ENCODE measurements around the gene ADCY2.

The ADCY2 gene

DNA sequence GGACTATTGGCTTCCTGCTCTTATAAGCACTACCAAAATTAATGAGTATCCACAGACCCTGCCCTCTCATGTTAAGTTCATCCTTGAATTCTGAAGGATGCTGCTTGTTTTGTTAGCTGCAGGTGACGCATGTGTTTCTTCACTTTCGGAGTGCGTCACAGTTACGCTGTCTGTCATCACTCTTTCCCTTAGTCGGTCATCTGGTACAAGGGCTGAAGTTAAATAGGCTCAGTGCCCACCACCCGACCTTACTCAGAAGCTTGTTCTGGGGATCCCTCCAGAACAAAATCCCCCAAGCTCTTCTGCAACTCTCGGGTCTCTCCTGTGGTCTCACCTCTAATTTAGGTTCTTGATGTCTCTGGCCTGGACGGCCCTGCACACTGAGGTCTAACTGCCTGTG lies 51.0 kb downstream of the ADCY2 start:
- no peak for DNase-seq

DNA sequence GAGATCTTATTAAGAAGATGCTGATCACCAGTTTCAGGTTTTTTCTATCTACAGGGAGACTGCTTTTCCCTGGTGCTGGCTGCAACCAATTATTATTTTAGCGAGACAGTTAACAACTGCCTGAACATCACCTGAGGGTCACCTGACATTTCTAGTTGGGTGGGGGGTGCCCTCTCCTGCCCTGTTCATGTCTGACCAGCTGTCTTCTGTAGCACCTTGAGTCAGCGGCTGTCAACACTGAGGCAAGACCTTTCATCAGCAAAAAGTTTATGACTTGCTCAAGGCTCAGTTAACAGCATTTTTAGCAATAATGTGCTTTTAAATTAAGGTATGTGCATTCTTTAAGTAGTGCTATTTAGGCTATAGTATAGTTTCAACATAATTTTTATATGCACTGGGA lies 58.0 kb downstream of the ADCY2 start:
- DNase-seq: no peak

DNA sequence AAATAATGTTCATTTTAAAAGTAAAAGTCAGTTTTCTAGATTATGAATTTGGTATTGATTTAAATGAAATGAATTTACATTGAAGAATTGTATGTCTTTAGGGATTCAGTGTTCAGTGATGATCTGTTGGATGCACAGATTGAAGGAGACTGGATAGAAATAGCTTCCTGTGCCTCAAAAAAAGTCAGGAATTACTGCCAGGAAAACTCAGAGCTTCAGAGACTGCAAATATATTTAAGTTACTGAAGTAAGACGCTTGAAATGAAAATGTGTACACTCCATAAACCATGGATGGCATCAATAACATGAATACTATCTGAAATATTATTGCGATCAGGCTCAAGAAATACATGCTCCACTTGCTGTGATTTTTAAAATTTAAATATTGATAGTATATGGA lies 60.3 kb downstream of the ADCY2 start:
- DNase-seq: no peak

DNA sequence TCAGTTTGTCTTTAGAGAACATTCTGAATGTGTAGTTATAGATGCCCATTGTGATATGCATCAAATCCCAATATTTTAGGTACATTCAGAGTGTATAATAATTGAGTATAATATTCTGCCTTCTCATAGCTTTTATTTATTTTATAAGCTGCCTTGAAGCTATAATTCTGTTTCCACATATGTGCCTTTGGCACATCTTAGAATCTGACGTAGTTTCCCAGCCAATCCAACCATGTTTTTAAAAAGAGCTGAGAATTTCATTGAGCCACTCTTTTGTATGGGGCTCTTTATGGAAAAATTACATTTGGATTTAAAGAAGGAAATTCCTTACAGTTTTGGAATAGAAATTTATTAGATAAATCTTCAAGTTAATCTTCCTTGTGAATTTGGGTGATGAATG lies 65.4 kb downstream of the ADCY2 start:
- DNase-seq: no peak

DNA sequence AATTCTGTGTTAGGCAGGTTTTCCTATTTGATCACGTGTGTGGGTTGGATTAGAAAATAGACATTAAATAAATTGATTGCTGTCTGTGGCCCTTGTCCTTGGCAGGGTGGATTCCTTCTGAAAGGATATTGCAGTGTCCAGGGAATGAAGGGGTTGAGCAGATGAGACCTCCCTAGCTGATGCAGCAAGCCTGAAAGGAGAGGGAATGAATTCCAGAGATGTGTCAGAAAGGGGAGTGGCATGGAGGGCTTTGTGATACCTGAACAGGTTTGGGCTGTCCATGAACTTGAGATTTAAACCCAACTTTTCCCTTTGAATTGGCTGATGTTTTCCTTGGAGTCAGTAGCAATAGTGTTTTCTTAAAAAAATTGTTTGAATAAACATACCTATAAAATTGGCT lies 66.8 kb downstream of the ADCY2 start:
- no peak for DNase-seq

DNA sequence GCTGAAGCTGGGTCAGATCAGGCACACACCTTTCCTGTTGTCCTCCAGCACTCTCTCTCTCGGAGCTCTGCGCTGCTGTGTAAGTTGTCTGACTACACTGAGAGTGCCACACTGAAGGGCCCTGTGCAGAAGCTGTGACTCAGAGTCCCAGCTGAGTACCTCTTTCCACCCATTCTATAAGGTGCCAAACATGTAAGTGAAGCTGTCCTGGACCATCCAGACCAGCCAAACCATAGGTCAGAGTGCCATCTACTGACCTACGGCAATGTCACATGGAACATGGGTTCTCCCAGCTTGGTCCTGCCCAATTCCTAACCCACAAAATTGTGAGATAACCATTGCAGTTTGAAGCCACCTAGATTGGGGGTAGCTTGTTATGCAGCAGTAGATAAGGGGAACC lies 68.2 kb downstream of the ADCY2 start:
- DNase-seq: no peak

DNA sequence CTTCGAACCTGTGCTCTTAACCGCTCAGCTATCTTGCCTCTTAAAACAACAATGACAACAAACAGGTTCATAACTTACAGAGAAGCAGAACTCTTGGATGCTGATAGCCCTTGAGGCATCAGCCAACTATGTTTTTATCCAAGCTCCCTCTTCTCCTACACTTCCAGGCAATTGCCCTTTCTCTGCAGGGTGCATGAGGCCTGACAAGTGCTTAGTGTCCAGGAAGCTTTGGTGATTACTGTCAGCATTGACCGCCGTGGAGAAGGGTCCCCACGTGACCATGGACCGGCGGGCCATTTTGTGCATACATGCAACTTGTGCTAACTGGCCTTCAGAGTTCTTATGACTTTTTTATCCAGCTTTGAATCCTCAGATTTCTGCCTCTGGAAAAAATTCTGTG lies 71.2 kb downstream of the ADCY2 start:
- no peak for DNase-seq

DNA sequence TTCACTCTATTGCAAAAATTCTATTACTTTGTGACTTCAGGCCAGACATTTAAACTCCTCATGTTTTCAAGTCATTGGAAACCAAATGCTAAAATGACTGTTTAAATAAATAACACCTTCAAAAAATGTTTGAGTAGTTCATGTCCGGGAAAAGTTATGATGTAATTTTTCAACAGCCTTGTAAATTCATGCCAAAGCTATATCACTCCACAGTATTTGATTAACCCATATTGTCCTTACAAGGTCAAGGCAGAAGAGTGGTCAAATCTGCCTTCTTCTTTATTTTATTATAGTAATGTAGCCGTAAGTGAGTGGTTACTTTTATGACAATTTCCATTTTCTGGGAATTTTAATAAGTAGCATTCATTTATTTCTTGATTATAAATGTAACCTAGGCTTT lies 72.8 kb downstream of the ADCY2 start:
- DNase-seq: no peak

DNA sequence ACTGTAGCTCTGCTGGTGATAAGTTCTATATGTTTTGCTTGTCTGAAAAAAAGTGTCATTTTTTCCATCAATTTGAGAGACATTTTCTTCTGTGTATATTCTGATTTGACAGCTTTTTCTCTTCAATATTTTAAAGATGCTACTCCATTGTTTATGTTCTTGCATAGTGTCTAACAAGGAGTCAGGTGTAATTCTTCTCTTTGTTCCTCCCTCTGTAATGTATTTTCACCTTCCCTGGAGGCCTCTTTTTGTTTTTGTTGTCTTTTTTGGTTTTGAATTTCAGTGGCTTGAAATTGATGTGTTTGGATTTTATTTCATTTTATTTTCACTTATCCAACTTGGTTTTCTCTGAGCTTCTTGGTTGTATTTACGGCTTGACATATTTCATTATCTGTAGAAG lies 75.8 kb downstream of the ADCY2 start:
- DNase-seq: no peak

DNA sequence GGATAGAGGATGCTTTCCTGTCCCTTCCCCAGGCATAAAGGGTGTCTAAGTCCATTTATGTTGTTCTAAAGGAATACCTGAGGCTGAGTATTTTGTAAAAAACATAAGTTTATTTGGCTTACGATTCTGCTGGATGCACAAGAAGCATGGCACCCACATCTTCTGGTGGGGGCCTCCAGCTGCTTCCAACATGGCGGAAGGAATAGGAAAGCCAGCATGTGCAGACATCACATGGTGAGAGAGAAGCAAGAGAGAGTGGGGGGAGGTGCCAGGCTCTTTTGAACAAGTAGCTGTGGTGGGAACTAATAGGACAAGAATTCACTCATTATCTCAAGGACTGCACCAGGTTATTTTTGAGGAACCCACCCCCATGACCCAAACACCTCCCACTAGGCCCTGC lies 77.2 kb downstream of the ADCY2 start:
- no peak for DNase-seq

DNA sequence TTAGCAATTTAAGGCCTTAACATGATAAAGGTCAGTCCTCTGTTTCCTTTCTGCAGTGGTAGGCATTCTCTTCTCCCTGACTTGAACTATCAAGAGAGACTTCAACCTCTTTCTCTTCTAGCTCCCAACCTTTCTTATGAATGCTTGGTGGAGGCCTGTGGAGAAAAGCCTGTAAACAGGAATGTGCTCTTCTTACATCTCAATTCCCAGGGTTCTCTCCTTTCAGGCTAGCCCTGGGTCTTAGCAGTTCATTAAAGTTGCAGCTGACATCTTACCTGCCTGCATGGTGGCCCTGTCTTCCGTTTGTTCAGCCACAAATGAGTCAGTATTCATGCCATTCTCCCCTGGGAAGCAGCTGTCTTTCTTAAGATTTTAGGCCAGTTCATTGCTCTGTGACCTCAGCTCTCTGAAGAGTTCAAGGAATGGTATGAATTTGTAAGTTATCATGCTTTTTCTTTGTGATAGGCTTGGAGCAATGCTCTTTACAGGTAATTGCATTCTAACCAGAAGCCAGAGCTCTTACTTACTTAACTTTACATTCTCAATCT lies 77.8 kb downstream of the ADCY2 start:
- no peak for DNase-seq

DNA sequence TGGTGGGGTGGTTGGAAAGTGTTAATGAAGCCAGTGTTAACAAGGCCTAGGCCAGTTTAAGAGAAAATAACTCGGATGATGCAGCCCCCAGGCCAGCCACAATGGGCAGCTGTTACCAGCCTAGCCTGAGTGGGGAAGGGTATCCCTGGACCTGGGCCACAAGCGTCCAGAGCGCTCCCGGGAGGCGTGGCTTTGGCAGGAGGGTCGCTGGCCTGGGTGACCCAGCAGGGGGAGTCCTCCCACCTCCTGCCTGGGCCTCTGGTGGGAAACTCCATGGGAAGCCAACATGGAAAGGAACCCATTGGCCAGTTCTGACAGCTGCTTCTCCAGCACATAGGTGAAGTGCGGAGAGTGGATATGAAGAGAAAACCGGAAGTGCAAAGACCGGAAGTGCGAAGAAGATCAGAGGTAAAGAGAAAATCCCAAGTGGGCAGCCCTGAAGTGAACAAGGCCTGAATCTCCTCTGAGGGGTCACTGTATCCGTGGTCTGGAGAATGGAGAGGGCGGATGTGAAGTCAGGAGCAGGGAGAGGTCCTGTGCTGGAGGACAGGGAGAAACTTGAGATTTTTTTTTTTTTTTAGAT lies 79.0 kb downstream of the ADCY2 start:
- DNase-seq: no peak

DNA sequence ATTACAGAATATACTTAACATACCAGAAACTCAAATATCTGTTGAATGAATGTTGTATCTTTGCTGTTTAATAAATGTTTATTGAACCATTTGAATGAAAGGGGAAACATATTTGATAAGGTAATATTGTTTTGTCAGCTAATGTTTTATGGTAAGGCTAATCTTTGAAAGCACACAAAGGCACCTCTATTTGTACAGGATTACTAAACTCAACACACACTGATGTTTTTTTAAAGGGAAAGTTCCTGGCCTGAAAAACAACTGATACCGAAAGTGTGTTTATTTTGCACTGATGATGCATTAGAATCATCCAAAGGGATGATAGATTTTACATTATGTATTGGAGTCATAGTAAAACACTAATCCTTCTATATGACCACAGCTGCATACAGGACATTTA lies 82.5 kb downstream of the ADCY2 start:
- DNase-seq: no peak

DNA sequence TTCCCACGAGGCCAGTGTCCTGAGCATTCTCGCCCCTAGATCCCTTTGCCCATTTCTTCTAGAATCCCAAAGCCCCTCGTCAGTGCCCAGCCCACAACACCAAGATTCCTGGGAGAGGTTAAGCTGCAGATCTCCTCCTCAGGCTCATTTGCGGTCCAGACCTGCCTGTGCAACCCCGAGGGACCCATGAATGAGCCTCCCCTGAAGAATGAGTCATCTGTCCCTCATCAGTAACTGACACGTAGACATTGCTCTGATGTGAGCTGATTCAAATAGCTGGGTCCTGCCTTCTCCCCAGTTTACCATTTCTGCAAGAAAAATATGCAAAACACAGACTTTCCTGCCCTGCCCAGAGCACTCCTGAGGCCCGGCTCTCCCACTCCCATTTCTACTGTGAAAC lies 92.8 kb downstream of the ADCY2 start:
- DNase-seq: no peak

DNA sequence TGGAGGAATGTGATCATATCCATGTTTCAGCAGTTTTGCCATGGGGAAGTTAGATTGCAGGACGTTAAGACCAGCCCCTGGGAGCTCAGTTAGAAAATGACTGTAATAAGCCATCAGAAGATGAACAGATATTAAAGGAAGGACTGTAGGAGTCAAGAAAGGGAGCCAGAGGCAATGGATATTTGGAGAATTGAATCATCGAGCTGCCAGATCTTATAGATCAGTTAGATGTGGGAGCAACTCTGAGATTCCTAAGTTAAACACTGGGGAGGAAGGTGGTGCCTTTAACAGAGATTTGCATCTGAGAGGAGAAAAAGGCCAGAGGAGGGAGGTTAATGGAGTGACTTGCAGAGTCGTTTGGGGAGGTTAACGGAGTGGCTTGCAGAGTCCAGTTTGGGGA lies 96.4 kb downstream of the ADCY2 start:
- no peak for DNase-seq

DNA sequence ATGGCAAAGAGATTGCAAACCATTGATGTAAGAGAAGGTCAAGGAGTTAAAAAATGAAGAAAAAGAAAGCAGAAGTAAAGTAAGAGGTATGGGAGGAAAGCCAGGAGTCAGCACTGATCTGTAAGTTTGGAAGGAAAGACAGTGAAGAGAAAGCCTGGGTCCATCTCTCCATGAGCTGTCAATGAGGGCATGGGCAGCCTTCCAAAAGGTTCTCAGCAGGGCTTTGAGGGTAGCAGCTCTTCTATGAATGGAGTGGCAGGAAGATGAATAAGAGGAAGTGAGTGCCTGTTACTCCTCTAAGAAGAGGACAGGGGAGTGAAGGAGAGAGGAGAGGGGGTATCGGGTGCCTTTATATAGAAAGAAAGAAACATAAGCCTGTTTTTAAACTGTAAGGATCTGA lies 97.1 kb downstream of the ADCY2 start:
- no peak for DNase-seq

DNA sequence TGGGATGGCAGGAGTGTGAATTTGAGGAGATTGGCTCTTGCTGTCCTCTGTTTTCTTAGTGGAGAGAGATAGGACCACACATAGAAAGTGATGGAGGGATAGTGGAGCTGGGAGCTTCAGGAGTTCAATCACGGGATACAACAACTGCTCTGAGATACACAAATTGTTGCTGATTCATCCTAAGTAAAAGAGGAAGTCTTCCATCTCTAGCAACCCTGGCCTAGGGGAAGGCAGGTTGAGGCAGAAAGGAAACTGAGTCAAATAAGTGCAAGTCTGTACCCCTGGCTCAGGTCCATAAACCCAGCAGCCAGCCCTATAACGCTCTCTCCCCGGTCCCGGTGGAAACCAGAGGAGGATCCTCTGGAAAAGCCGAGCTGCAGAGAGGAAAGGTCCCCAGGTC lies 97.7 kb downstream of the ADCY2 start:
- no peak for DNase-seq

DNA sequence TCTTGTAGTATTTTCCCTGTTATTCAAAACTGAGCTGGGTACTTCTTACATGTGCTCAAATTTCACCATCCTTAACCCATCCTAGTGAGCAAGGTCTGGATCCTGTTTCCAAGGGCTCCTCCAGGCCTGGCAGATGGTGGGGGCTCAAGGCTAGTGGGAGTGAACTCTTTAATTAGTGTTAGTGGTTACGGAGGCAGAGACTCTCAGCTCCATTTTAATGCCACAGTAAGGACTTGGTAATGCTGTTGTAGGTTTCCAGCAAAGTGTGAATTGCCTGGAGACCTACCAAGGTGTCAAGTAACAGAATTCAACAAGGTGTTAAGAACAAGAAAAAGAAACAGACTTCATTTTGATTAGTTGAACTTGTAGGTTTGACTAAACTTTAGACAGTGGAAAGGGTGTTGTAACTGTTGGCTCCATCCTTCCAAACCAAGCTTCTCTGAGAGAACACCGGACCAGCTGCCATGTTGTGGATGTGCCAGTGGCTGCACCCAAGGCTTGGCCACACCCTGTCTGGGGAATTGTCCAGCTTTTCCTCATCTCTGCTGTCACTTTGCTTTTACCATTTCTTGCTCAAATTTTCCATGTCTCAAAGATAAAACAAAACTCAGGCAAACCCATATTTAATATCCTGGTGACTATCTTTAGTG lies 98.7 kb downstream of the ADCY2 start:
- no peak for DNase-seq

DNA sequence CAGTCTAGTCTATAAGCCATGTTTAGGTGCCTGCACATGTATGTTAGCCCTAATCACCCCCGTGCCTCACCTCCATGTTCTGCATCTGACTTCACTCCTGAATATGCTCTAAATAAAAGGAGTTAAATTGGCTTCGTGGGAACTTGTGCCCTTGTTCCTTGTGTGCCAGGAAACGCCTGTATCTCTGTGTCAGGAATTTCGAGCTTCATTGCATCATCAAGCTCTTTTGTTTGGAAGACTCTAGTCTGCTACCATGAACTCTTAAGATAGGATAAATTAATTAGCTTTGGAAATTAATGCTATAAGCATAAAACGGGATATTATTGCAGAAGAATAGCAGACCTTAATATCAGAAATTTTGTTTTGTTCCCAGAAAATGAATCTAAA lies 99.2 kb downstream of the ADCY2 start:
- DNase-seq: no peak

DNA sequence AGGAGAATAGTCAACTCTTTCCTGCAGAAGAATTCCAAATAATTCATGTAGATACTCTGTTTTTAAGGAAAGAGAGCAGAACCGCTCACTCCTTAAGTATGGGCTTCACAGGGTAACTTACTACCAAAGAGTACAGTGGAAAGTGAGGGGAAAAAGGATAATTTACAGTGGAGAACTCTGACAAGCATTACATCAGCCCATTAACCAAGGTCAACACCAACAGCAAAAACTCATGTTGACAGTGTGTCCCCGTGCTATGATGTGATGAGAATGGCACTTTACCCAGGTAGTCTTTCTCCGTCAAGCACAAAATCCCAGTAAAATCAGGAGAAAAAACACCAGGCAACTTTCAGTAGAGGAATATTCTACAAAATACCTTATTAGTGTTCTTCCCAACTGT lies 104.3 kb downstream of the ADCY2 start:
- DNase-seq: no peak

DNA sequence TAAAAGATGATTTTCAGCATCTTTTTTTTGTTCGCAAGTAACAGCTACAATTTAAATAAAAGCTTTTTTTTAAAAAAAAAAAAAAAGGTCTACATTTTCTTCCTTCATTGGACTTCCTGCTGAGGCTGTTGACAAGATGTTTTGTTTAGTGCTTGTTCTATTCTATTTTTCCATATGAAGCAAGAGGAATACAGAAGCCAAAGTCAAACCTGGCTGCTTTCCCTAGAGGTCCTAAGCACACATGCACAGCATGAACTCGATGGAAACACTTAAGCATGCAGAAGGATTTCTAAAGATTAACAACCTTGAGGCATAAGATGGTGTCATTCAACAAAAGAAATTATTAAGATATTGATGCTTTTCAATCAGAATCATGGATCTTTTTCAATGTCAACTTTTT lies 105.1 kb downstream of the ADCY2 start:
- no peak for DNase-seq

DNA sequence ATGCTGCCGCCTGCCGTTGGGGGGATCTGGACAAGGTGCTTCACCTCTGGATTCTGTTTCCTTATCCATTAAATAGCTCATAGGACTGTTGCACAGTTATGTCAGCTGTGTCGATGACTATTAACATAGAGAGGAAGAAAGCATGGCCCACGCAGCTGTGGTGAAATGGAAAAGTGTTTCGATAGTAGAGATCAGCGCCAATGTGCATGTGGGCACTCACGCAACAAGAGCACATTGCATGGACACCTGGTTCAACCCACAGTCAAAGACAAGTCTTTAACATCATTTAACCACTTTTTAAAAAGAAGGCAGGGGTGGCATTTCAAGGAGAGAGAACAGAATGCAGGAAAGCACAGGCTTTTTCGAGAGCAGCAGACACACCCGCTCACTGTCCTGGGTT lies 107.6 kb downstream of the ADCY2 start:
- DNase-seq: no peak

DNA sequence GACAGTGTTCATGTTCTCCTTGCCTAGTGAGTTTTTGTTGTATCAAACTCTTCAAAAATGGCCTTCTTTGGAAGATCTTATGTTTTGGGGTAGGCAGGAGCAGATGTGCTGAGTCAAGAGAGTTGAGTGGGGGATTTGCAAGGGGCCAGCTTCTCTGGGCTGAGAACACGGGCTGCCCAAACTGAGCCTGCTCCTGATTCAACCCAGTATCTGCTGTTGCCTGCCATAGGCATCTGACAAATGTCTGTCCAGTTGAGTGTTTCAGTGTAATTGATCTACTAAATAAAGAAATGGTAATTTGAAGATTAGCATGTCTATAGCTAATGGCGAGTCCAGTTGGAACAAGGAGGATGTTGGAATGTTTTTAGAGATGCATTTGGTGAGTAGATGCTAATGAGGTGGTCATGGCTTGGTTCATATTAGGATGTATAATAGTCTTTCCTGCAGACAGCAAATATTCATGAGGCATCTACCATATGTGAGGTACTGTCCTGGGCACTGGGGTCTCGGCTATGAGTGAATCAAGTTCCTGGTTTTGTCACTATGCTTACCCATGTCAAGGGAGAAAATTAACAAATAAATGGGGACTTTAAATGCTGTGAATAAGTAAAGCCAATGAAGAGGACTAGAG lies 119.5 kb downstream of the ADCY2 start:
- DNase-seq: no peak

DNA sequence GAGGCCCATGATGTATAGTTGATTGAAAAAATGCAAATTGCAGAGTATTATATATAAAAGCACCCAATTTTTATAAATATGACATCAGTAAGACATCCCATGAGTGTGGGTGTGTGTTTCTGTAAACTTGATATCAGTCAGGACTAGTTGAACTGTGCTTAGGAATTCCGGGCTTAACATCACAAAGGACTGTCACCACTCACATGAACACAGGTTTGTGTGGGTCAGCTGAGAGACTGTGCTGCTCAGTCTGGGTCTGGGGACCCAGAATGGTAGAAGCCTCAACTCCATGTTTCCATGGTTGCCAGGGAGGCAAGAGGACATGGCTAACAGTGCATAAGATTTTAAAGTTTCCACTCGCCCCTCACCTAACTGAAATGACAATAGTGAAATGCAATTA lies 120.3 kb downstream of the ADCY2 start:
- no peak for DNase-seq

DNA sequence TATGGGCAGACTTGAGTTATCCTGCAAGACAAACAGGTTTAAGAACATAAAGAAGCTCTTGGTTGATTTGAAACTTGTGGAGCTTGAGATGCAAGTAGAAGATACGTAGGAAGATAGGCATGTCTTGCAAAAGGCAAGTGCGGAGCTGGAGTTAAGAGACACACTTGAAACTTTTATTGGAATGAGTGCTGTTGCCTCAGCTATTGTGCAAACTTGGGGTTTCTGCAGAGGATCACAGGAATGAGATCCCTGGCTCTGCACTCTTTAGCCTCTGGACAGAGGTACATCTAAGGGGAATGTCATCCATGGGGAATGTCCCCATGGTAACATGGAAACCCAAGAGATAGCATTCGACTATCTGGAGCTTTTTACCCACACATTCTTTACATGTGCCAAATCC lies 121.1 kb downstream of the ADCY2 start:
- DNase-seq: no peak
